CD4-positive, alpha-beta T cell treated with Interleukin-1 beta for 1 hour (primary cell): ENCODE measurements around the gene ABCA3.
A peak's percentile ranks its signal among the peaks of the same experiment; 100 is the strongest.
"Not testable (repeated sequence)": the region's sequence is repeated elsewhere in the genome, so short reads cannot be mapped to it uniquely, and the experiment has no call there.

Source experiments
- DNase-seq, 2 donors: peaks; one replicate each; pipeline ENCODE4 v3.0.0-alpha.2; 2020 to 2022

Gene ABCA3

DNA sequence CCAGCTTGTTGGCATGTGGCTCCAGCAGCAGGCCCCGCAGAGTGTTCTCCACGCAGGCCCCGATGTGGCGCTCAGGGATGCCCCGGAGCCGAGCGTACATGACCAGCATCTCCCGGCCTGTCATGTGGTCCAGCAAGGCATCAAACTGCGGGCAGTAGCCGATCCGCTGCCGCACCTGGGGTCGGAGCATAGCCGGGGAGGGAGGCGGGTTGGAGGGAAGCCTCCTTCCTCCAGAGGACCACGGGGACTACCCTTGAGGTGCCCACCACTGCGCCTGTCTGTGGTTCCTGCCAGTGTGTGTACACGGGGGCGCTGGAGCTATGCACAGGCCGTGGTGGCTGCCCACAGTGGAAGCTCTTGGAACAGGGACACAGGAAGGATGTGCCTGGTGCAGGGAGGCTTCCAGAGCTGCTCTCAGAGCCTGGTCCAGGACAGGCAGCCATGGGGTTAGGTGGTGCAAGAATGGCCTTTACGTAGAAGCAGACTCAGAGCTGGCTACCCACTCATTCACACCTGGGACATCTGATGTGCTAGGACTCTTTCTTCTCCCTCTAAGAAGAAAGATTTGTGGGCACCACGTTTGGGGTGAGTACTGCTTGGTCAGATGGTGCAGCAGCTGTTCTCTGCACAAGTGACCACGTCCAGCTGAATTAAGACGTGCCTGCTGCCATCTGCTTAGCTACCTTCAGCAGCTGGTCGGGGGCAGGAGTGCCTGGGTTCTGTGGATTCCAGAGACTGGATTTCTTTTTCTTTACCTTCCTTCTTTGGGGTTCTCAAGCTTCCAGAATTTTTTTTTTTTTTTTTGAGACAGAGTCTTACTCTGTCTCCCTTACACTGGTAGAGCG is 61.4 kb downstream of the ABCA3 start:
- no peak for DNase-seq

DNA sequence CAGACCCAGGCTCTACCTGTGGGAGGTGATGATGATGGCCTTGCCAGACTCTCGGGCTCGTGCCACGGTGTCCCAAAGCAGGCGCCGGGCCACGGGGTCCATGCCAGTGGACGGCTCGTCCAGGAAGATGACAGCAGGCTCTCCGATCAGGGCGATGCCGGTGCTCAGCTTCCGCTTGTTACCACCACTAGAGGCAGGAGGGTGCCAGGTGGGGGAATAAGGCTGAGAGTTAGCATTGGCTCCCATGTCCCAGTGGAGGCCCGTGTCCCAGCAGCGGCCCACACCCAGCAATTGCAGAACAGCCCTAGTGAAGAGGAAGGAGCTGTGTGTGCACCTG is 62.3 kb downstream of the ABCA3 start:
- DNase-seq: no peak

GRCh38 chr16:2277466-2278271 is 62.9 kb downstream of the ABCA3 start:
- DNase-seq: no peak

DNA sequence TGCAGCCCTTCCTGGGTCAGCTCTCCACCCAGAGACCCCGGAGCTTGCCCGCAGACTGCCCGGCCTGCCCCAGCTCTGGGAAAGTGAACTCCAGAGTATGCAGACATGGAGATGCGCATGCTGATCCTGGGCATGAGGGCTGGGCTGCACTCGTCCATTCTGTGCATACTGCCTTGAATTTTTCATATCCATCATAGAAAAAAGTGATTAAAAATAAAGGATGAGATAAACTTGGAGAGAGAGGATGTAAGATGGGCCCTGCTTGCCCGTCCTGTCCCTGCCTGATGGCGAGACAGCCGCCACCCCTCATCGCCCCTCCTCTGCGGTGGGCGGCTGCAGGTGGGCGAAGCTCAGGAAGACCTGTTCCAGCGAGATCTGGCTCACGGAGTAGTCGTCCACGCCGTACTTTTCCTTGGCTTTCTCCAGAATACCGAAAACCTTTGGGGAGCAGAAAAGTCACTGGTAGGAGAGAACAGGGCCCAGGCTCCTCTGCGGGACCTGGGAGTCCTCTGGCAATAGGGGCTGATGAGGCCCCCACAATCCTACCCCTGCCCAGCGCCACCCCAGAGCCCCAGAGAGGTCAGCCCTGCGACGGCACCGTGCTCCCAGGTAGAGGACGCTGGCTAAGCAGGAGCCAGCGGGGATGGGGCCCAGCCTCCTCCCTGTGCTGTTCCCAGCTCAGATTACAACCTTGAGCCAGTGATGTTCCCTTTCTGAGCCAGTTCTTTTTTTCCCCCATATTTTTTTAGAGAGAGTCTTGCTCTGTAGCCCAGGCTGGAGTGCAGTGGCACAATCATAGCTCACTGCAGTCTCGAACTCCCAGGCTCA is 63.9 kb downstream of the ABCA3 start:
- no peak for DNase-seq

- DNase-seq: no peak
These were observed 64.8 kb downstream of the ABCA3 start for GRCh38 chr16:2275476-2276367.

GRCh38 chr16:2273931-2274330 is 66.6 kb downstream of the ABCA3 start:
- DNase-seq: no peak

DNA sequence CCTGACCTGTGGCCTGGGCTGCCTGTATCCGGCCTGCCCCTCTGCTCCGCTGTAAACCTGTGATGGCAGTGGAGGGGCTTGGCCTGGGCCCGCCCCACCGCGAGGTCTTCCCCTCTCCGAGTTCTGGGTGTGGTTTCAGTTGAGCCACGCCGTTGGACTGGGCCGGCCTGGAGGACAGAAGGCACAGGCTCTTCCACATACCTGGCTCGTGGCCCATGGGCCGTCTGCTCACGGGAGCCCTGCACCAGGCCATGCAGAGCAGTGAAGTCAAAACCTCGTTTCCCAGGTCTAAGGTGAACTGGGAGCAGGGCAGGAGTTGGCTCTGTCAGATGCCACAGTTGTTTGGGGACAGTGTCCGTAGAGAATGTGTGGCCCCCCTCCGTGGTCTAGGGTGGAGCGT is 67.0 kb downstream of the ABCA3 start:
- no peak for DNase-seq

DNA sequence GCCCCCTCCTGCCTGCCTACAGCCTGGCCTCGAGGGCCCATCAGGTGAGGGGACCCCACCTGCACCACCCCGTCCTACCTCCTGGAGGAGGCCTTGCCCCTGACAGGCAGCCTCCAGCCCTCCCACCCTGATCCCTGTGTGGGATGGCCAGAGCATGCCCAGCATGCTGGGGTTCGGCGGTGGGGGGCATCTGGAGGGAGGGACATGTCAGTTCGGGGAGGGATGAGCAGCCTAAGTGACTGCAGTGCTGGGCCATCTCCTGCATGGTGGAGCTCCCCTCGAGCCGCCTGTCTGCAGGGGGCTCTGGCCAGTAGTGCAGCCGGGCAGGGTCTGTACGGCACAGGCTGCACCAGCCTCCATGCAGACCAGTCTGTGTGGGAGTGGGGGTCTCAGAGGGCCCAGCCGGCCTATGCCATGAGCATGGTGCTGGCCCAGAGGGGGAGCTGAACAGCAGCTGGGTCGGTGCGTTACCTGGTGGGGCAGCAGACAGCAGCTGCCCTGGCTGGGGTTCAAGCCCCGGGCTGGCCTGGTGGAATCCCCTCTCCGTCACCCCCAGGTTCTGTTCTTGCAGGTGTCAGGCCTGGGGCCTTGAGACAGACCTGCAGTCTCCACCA is 68.6 kb downstream of the ABCA3 start:
- no peak for DNase-seq

GRCh38 chr16:2270588-2271470 is 69.7 kb downstream of the ABCA3 start:
- no peak for DNase-seq

GRCh38 chr16:2270070-2270462 is 70.5 kb downstream of the ABCA3 start:
- no peak for DNase-seq

DNA sequence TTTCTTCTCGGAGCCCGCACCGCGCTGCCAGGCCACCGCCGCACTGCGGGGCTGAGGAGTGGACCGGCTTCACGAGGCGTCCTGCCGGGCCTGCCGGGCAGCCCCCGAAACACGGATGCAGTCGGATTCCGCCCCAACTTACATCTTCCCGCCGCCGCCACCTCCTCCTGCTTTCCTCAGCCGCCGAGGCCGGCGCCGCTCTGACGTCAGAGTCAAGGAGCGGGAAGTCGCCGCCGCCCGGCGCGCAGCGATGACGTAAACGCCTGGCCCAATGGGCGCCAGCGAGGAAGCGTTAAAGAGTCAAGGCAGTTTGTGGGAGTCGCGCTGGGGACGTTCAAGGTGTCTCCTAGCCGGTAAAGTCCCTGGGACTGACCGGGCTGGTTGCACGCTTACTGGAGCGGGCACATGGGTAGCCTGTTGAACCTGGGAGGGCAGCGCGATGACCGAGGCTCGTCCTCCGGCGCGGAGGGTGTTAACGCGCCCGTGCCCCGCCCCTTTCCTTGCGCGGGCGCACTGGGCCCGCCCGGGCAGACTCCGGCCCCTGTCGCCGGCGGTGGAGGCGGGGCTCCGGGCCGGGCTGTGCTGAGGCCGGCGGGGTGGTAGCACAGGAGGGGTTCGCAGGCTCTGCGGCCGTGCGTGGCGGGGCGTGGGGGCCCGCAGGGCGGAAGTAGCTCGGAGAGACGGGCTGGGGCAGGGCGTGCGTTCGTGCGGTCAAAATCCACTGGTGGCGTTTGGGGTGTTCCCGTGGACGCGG is 72.4 kb downstream of the ABCA3 start, which contains the start of gene RNPS1:
TSS of gene RNPS1 (minus strand) at position 214 of the 754 bp plus-strand sequence. CDS start 3,483 bp downstream, outside the sequence.
- peak; percentile 94 to 95 for DNase-seq

DNA sequence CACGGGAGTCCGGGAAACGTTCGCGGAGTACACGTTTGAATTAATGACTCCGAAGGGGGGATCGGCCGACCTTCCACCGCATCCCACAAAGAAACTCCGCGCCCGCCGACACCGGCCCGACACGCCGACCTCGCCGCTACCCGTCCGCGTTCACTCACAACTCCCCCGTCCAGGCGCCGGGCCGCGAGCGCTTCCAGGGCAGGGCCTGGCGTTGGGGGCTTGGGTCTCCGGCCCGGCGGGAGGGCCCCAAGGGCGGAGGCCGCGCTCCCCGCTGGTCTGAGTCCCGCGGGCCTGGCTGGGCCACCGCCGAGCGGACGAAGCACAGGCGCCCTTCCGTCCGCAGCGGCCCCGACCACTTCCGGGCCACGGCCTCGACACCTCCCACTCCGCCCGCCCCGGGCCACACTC is 73.0 kb downstream of the ABCA3 start:
- not testable (repeated sequence) for DNase-seq

- DNase-seq: peak in 1 of 2 donors; percentile 22
These were observed 73.6 kb downstream of the ABCA3 start for GRCh38 chr16:2266887-2267286.

DNA sequence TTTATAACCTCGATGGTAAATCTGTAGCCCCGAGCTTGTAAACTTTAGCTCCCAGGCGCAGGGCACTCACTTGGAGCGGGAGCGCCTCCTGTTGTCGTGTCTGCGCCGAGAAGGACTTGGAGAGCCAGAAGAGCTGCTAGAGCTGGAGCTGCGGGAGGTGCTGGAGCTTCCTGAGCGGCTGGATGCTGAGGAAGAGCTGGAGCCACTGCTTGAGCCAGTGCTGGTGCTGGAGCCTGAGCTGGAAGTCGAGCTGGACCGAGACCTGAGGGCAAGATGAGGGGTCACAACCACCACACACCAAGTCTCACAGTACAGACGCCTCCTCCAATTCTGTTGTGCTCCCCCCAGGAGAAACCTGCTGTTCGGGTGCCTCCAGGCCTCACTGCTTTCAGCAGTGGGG is 77.5 kb downstream of the ABCA3 start:
- DNase-seq: not testable (repeated sequence)

GRCh38 chr16:2260250-2260649 is 80.3 kb downstream of the ABCA3 start:
- no peak for DNase-seq

- not testable (repeated sequence) for DNase-seq
These were observed 82.0 kb downstream of the ABCA3 start for GRCh38 chr16:2258530-2258929.

- DNase-seq: no peak
These were observed 82.8 kb downstream of the ABCA3 start for GRCh38 chr16:2257726-2258125.

GRCh38 chr16:2256531-2257140 is 83.9 kb downstream of the ABCA3 start:
- no peak for DNase-seq

DNA sequence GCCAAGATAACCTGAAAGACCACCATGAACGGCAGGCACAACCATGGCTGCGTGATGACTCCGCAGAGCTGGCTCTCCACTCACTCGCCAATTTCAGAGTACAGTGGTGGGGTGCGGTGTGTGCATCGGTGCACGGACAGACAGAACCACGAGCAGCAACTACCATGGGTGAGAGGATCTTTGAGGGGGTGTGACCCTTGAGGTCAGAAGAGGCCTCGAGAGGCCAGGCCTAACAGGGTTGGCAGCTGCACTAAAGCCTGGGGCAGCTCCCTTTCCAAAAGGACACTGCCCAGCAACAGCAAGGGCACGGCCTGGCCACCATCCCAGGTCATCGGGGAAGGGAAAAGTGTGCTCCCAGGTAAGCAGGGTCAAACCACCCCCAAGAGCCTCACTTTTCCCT is 87.2 kb downstream of the ABCA3 start:
- no peak for DNase-seq
